Loucy (cell line): ENCODE results near the gene PURA.

Experiments used
- H2AFZ ChIP-seq: fragments of 200-600 bp; sonication (generic); 2 replicates; pipeline ENCODE4 v1.6.0; 2016; ENCODE audit warnings: antibody characterized with exemption, mild to moderate bottlenecking, low read length, moderate library complexity
- H3F3A ChIP-seq: fragments of 200-600 bp; 2 replicates; pipeline ENCODE4 v1.6.0; 2016; ENCODE audit warnings: antibody characterized with exemption, low read depth, mild to moderate bottlenecking
- H3K27me3 ChIP-seq: fragments of 200-600 bp; sonication (generic); 2 replicates; pipeline ENCODE4 v1.6.1; 2014; ENCODE audit warnings: low read length, mild to moderate bottlenecking; ENCODE audit not compliant: insufficient read depth, poor library complexity, severe bottlenecking
- H3K36me3 ChIP-seq: fragments of 200-600 bp; sonication (generic); 2 replicates; pipeline ENCODE4 v1.6.1; 2016; ENCODE audit warnings: low read length; ENCODE audit not compliant: insufficient read depth
- H3K4me1 ChIP-seq: fragments of 200-600 bp; sonication (generic); 2 replicates; pipeline ENCODE4 v1.5.1; 2014; ENCODE audit warnings: low read length, mild to moderate bottlenecking; ENCODE audit not compliant: insufficient read depth, poor library complexity, severe bottlenecking
- H3K4me2 ChIP-seq: fragments of 200-600 bp; sonication (generic); 2 replicates; pipeline ENCODE4 v1.6.0; 2014; ENCODE audit warnings: antibody characterized with exemption, low read length, low read depth, mild to moderate bottlenecking; ENCODE audit not compliant: poor library complexity, severe bottlenecking
- H3K4me3 ChIP-seq: fragments of 200-600 bp; sonication (generic); 2 replicates; pipeline ENCODE4 v1.5.1; 2014; ENCODE audit warnings: low read length, mild to moderate bottlenecking, mixed read lengths; ENCODE audit not compliant: poor library complexity, severe bottlenecking
- H3K79me2 ChIP-seq: fragments of 200-600 bp; sonication (generic); 2 replicates; pipeline ENCODE4 v1.6.1; 2014; ENCODE audit warnings: low read length; ENCODE audit not compliant: insufficient read depth
- H3K9ac ChIP-seq: fragments of 200-600 bp; sonication (generic); 2 replicates; pipeline ENCODE4 v1.6.0; 2014; ENCODE audit warnings: mild to moderate bottlenecking, low read depth, low read length, moderate library complexity; ENCODE audit not compliant: poor library complexity, severe bottlenecking
- H3K9me2 ChIP-seq: fragments of 200-600 bp; sonication (generic); replicated peaks from 2 replicates; pipeline ENCODE4 v1.6.1; 2016; ENCODE audit warnings: low read depth, low read length, mixed read lengths
- H3K9me3 ChIP-seq: fragments of 200-600 bp; sonication (generic); 2 replicates; pipeline ENCODE4 v1.6.1; 2014; ENCODE audit warnings: mild to moderate bottlenecking, antibody characterized with exemption, low read length, low read depth; ENCODE audit not compliant: insufficient read depth
- H4K20me1 ChIP-seq: fragments of 200-600 bp; sonication (generic); 2 replicates; pipeline ENCODE4 v1.6.0; 2014; ENCODE audit warnings: antibody characterized with exemption, low read length, mild to moderate bottlenecking; ENCODE audit not compliant: insufficient read depth, poor library complexity, severe bottlenecking
- CTCF ChIP-seq: fragments of 200-600 bp; sonication (generic); conservative IDR thresholded peaks from 2 replicates; pipeline ENCODE4 v1.5.1; 2014; ENCODE audit warnings: mild to moderate bottlenecking, antibody characterized with exemption, low read length
- EZH2phosphoT487 ChIP-seq: fragments of 200-600 bp; IDR thresholded peaks from 2 replicates; pipeline ENCODE4 v1.6.1; 2018; ENCODE audit warnings: antibody characterized with exemption, mild to moderate bottlenecking, moderate library complexity, borderline replicate concordance

PURA gene

GRCh38 chr5:140165101-140165922 is 51.4 kb downstream of the PURA start:
- peaks cover 12% of the 10 kb centered on the region for H3K4me1 ChIP-seq
- no peaks in the 10 kb centered on the region for H3K9me3 ChIP-seq
- TF ChIP-seq CTCF (no peak), EZH2phosphoT487 (no peak)
- H3F3A ChIP-seq, result no peaks in the 10 kb centered on the region
- H4K20me1 ChIP-seq, result no peaks in the 10 kb centered on the region
- no peaks in the 10 kb centered on the region for H3K79me2 ChIP-seq
- no peak overlapping the region for H3K4me2 ChIP-seq
- H3K4me3 ChIP-seq, result no peak overlapping the region
- H3K36me3 ChIP-seq, result no peaks in the 10 kb centered on the region
- H3K9me2 ChIP-seq, result no peaks in the 10 kb centered on the region
- H3K27me3 ChIP-seq, result no peaks in the 10 kb centered on the region
- no peak overlapping the region for H2AFZ ChIP-seq
- H3K9ac ChIP-seq, result no peak overlapping the region

DNA sequence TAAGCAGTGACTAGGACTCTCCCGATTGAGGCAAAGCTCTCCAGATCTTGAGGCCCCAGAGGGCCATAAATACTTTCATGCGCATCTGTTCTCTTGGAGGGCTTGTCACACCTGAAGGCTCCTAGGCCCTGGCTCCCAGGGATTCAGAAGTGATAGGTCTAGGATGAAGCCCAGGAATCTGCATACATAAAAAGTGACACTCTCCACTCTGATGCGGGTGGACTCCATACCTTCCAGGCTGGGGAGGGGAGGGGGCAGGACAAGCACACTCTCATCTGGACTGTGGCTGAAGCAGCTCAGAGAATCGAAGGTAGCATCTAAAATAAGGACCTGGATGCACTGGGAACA is 52.0 kb downstream of the PURA start:
- H3K36me3 ChIP-seq, result no peaks in the 10 kb centered on the region
- H3K9me3 ChIP-seq, result no peaks in the 10 kb centered on the region
- H4K20me1 ChIP-seq, result no peaks in the 10 kb centered on the region
- H3K4me2 ChIP-seq, result no peak overlapping the region
- H2AFZ ChIP-seq, result no peak overlapping the region
- H3K27me3 ChIP-seq, result no peaks in the 10 kb centered on the region
- peaks cover 12% of the 10 kb centered on the region for H3K4me1 ChIP-seq
- no peaks in the 10 kb centered on the region for H3F3A ChIP-seq
- TF ChIP-seq EZH2phosphoT487, result no peak
- TF ChIP-seq CTCF, result no peak
- H3K9me2 ChIP-seq, result no peaks in the 10 kb centered on the region
- H3K9ac ChIP-seq, result no peak overlapping the region
- no peaks in the 10 kb centered on the region for H3K79me2 ChIP-seq
- H3K4me3 ChIP-seq, result no peak overlapping the region

- H3K4me1 ChIP-seq, result peaks cover 12% of the 10 kb centered on the region
- TF ChIP-seq EZH2phosphoT487 (no peak), CTCF (no peak)
- H3K9ac ChIP-seq, result no peak overlapping the region
- H3K4me2 ChIP-seq, result no peak overlapping the region
- H3K4me3 ChIP-seq, result no peak overlapping the region
- no peaks in the 10 kb centered on the region for H3K9me2 ChIP-seq
- no peaks in the 10 kb centered on the region for H3K79me2 ChIP-seq
- H2AFZ ChIP-seq, result no peak overlapping the region
- H3F3A ChIP-seq, result no peaks in the 10 kb centered on the region
- no peaks in the 10 kb centered on the region for H3K9me3 ChIP-seq
- H3K27me3 ChIP-seq, result no peaks in the 10 kb centered on the region
- no peaks in the 10 kb centered on the region for H3K36me3 ChIP-seq
- H4K20me1 ChIP-seq, result no peaks in the 10 kb centered on the region
Observed at GRCh38 chr5:140166911-140167310, 53.0 kb downstream of the PURA start.
